Adrenal gland (tissue), 12 donors: ENCODE data around the gene WNT7A. TPM values are rescaled to one million over a fixed set of nuclear protein-coding genes. Genes with fewer than 3 reads are reported as not detected.

ENCODE experiments used
- DNase-seq, 7 donors: peaks; one replicate each; pipeline ENCODE4 v3.0.0-alpha.2; 2019 to 2020
- H3K27ac ChIP-seq, 5 donors: fragments of 200-600 bp; sonication (generic) in 4 of 5; 1 replicate in 3 of 5; 2 replicates in 2 of 5; pipeline versions ENCODE4 v1.5.1 to v1.8.0; 2016 to 2020; ENCODE audit warnings: mild to moderate bottlenecking in 1 of 5
- H3K27me3 ChIP-seq: fragments of 200-600 bp; 2 replicates; pipeline ENCODE4 v1.8.0; 2021
- H3K36me3 ChIP-seq, 2 donors: fragments of 200-600 bp; replicated peaks in 1 of 2; 1 replicate in 1 of 2; 2 replicates in 1 of 2; pipeline versions ENCODE4 v1.5.1 to v1.8.0; 2018 to 2022
- H3K4me1 ChIP-seq, 2 donors: fragments of 200-600 bp; replicated peaks in 1 of 2; 1 replicate in 1 of 2; 2 replicates in 1 of 2; pipeline versions ENCODE4 v1.5.1 to v1.8.0; 2018 to 2021
- H3K4me3 ChIP-seq, 4 donors: fragments of 200-600 bp; sonication (generic) in 3 of 4; one replicate each; pipeline ENCODE4 v1.5.1; 2016 to 2018
- H3K9me3 ChIP-seq, 3 donors: fragments of 200-600 bp; sonication (generic) in 1 of 3; replicated peaks in 1 of 3; 1 replicate in 2 of 3; 2 replicates in 1 of 3; pipeline versions ENCODE4 v1.5.1 to v1.8.0; 2016 to 2021
- POLR2A ChIP-seq, 2 donors: fragments of 450-650 bp; IDR thresholded peaks; one replicate each; pipeline ENCODE4 v1.6.1; 2017; ENCODE audit warnings: antibody characterized with exemption in 2 of 2, mild to moderate bottlenecking in 2 of 2, moderate library complexity in 1 of 2
- WGBS, 4 donors: extraction: QIAGEN DNeasy Blood & Tissue Kit in 2 of 4; methylation state at CpG; one replicate each; pipeline versions ENCODE4 v1.1.5 to v1.1.7; 2013 to 2017; 5-methylcytosine and 5-hydroxymethylcytosine counted together
- intact Hi-C, 2 donors: fragments of 100-400 bp; cut with DNase I; formaldehyde crosslinking; loops; one replicate each; pipeline versions ENCODE4 v1.14.1 to v1.15.0; 2022 to 2023
- polyA plus RNA-seq, 3 donors: library from polyadenylated mRNA; stranded (reverse); fragments of 200-250 nt in 2 of 3; fragments of 350-450 nt in 1 of 3; fragmentation: Illumina TruSeq in 1 of 3; extraction: RNeasy Lipid Tissue Mini Kit (QIAGEN cat#74804) in 1 of 3; gene quantifications; one replicate each; pipeline ENCODE4 v1.2.3, GENCODE V29; 2013 to 2014
- total RNA-seq, 9 donors: library from RNA; depleted of rRNA in 4 of 9; stranded (reverse); fragments of >200 nt in 4 of 9; fragments of 120-200 nt in 1 of 9; fragmentation: NEBNext Ultra II Directional in 1 of 9; extraction: Animal tissue kit (Norgen Biotek cat#: 25700) in 1 of 9; gene quantifications; one replicate each; pipeline versions ENCODE4 v1.1.0 to v1.2.4, GENCODE V29; 2013 to 2023
- TF ChIP-seq, protein P1 (sequence below), 6 experiments: fragments of 450-650 bp in 4 of 6; fragments of 200-600 bp in 2 of 6; sonication (generic) in 1 of 6; IDR thresholded peaks; 1 replicate in 5 of 6; 2 replicates in 1 of 6; pipeline versions ENCODE4 v1.5.1 to v1.8.0; 2016 to 2021; ENCODE audit warnings: antibody characterized with exemption in 6 of 6, mild to moderate bottlenecking in 2 of 6, moderate library complexity in 1 of 6
- donor health status: healthy with polysubstance abuse.
- donor health status: Bipolar disorder and iron deficiency.
- donor health status: DM: yes; HTN: yes; CAD: no.
- donor health status: DM: no; HTN: no; CAD: no.
- donor health status: DM: no; HTN: no; CAD: no.
- donor health status: DM: yes; HTN: yes; CAD: no.

The WNT7A gene
- total and polyA plus RNA-seq, 12 donors: under 0.01 TPM; not detected in 11

DNA sequence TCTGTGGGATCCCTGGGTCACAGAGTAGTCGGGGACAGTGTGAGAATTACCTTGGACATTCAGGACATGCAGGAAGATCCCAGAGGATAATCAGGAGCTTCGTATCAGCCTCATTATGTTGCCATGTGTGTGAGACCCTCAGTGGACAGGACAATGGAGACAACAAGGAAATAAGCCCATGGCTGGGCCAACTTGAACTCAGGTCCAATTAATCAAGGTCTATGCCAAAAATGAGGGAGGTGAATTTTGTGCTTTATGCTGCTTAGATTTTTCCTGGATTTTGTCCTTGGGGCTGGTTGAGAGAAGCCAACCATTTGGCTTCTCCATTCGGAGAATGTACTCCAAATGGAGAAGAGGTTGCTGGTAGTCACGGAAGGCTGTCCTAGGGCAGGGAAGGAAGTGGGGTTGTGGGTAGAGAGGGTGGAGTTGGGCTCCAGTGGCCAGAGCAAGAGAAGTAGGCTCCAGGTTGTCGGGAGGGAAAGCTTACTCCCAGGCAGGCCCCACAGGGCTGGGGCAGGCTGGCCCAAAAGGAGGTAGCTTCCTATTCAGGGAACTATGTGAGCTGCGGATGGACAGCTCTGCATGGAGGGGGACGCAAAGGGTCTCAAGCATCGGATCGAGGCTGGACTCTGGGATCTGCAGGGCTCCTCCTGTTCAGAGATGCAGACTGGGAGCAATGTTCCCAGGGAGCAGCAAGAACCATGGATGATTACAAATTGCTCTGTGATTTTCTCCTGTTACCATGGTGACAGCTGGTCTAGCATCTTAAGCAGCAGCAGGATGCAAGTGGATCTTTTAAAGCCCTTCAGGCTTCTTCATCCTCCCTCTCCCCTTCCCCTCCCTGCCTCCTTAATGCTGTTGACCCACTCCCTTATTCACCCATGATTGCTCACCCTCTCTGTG lies 91.1 kb downstream of the WNT7A start:
- DNase-seq: no peak
- intact Hi-C loops: no loop called here
- Histone ChIP-seq H3K9me3 (no peaks in the 10 kb centered on the region), H3K4me1 (no peaks in the 10 kb centered on the region), H3K27ac (no peak overlapping the region), H3K4me3 (no peak overlapping the region), H3K36me3 (no peaks in the 10 kb centered on the region), H3K27me3 (peaks cover 7% of the 10 kb centered on the region)
- TF ChIP-seq, protein P1, sequence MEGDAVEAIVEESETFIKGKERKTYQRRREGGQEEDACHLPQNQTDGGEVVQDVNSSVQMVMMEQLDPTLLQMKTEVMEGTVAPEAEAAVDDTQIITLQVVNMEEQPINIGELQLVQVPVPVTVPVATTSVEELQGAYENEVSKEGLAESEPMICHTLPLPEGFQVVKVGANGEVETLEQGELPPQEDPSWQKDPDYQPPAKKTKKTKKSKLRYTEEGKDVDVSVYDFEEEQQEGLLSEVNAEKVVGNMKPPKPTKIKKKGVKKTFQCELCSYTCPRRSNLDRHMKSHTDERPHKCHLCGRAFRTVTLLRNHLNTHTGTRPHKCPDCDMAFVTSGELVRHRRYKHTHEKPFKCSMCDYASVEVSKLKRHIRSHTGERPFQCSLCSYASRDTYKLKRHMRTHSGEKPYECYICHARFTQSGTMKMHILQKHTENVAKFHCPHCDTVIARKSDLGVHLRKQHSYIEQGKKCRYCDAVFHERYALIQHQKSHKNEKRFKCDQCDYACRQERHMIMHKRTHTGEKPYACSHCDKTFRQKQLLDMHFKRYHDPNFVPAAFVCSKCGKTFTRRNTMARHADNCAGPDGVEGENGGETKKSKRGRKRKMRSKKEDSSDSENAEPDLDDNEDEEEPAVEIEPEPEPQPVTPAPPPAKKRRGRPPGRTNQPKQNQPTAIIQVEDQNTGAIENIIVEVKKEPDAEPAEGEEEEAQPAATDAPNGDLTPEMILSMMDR (IDR thresholded peaks at IDR 0.05): no peak
- TF ChIP-seq POLR2A (IDR thresholded peaks at IDR 0.05): no peak
- 65 to 77% (median 71%) methylated on average over 5 to 9 of the region's 9 CpGs for WGBS, 4 donors

DNA sequence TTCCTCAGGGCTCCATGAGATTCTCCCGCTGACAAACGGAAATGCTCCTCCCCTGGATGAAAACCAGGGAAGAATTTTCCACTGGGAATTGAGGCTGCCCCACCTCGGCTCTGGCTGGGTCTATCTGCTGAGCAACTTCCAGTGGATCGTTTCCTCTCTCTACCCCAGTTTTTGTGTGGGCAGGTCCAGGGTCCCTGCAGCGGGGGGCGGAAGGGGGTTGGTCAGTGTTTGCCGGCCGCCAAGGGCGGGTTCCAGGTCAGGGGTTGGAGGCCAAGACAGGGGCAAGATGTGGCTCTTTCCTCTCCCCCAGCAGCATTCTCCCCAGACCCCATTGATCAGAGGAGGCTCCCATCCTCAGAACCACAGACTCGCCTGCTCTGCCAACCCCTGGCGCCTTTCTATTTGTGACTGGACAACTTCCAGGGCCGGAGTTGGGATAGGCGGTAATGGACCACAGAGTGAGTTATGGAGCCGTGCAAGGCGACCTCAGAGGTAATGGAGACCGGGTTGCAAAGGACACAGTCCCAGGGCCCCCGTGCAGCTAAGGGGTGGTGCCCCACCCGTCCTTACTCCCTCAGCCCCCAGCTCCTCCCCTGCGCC lies 92.2 kb downstream of the WNT7A start:
- Histone ChIP-seq H3K4me3 (no peak overlapping the region), H3K9me3 (no peaks in the 10 kb centered on the region), H3K4me1 (no peaks in the 10 kb centered on the region), H3K36me3 (no peaks in the 10 kb centered on the region), H3K27ac (no peak overlapping the region), H3K27me3 (peaks cover 4% of the 10 kb centered on the region)
- intact Hi-C loops: no loop called here
- TF ChIP-seq, protein P1 (IDR thresholded peaks at IDR 0.05): no peak
- TF ChIP-seq POLR2A (IDR thresholded peaks at IDR 0.05): no peak
- 57 to 68% (median 65%) methylated on average over 19 of the region's 19 CpGs for WGBS, 4 donors
- DNase-seq: no peak

DNA sequence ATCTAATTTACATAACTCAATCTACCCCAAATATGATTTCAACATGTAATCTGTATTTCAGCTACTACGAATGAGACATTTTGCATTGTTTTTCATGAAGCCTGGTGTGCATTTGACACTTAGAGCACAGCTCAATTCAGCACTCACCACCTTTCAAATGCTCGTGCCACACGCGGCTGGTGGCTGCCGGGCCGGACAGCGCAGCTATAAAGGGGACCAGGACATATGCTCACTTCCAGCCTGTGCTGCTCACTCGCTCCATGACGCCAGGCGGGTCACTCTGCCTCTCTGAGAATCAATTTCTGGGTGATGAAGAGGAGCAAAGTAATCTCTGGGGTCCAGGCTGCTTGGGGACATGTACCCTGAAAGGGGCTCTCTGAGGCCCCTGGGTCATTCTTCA lies 93.1 kb downstream of the WNT7A start:
- Histone ChIP-seq H3K36me3 (no peaks in the 10 kb centered on the region), H3K9me3 (no peaks in the 10 kb centered on the region), H3K27ac (no peak overlapping the region), H3K4me3 (no peak overlapping the region), H3K27me3 (peaks cover 4% of the 10 kb centered on the region), H3K4me1 (no peaks in the 10 kb centered on the region)
- 81 to 87% (median 84%) methylated on average over 7 to 10 of the region's 10 CpGs for WGBS, 4 donors
- intact Hi-C loops: no loop called here
- no peak for DNase-seq
- TF ChIP-seq POLR2A (IDR thresholded peaks at IDR 0.05): no peak

DNA sequence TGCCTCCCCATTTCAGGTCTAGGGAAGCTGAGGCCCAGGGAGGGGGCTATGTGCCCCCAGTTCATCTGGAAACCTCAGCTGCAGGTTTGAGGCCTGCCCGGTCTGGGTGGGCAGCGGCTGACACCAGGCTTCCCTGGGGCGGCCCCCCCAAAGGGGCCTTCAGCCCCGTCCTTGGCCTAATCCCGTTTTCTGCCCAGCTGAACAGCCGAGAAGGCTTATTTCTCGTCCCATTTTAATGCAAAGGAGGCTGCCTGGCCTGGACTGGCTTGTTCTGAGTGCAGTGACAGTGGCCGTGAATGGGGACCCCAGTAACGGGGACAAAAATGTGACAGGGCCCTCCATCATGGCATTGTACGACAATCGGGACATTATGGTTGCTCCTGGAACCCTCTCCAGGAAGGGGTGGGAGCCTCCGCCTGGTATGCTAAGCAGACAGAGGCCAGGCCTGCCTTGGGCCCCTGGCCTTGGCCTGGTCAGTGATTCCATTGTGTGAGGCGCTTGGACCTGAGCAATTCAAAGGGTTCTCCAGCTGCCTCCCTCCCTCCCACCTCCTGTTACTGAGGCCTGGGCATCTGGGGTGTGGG lies 93.9 kb downstream of the WNT7A start:
- intact Hi-C loops: no loop called here
- no peaks in the 10 kb centered on the region for H3K36me3 ChIP-seq
- H3K27ac ChIP-seq: no peak overlapping the region
- H3K9me3 ChIP-seq: no peaks in the 10 kb centered on the region
- no peaks in the 10 kb centered on the region for H3K4me1 ChIP-seq
- H3K4me3 ChIP-seq: no peak overlapping the region
- peaks cover 4% of the 10 kb centered on the region for H3K27me3 ChIP-seq
- DNase-seq: no peak
- TF ChIP-seq, protein P1 (IDR thresholded peaks at IDR 0.05): no peak
- no peak for TF ChIP-seq POLR2A (IDR thresholded peaks at IDR 0.05)
- WGBS, 4 donors: 80 to 88% (median 86%) methylated on average over 6 to 13 of the region's 13 CpGs
